Measurements from ENCODE around the gene GPHN. TPM values are rescaled to one million over a fixed set of nuclear protein-coding genes. Genes with fewer than 3 reads are reported as not detected.

GPHN gene
- polyA plus RNA-seq, 1 of the 3 experiments (the other 2 are of a cell fraction) = 6.9 TPM

GRCh38 chr14:66563731-66564130, 55.8 kb downstream of the GPHN start:
- Histone ChIP-seq H3K4me2 (no peak overlapping the region), H2AFZ (ENCODE audit: low read depth) (no peak overlapping the region), H3K4me3 (ENCODE audit: low read depth in 2 of 2, low read length in 1 of 2) (no peak overlapping the region), H3K27ac (ENCODE audit: low read depth in 2 of 2, low read length in 1 of 2) (no peak overlapping the region), H3F3A (replicated peaks; ENCODE audit: insufficient read depth) (no peaks in the 10 kb centered on the region), H3K9ac (no peak overlapping the region), H3K9me2 (no peaks in the 10 kb centered on the region), H3K27me3 (ENCODE audit: insufficient read depth) (no peaks in the 10 kb centered on the region), H4K20me1 (ENCODE audit: insufficient read depth) (no peaks in the 10 kb centered on the region), H3K4me1 (ENCODE audit: control insufficient read depth in 1 of 2, insufficient read depth in 2 of 2, low read depth in 1 of 2, low read length in 1 of 2) (no peaks in the 10 kb centered on the region; a peak in 1 of 4 replicates), H3K9me3 (no peaks in the 10 kb centered on the region), H3K36me3 (replicated peaks in 1 of 2; ENCODE audit: control insufficient read depth in 1 of 2, insufficient read depth in 2 of 2, low read length in 1 of 2) (no peaks in the 10 kb centered on the region), H3K79me2 (ENCODE audit: insufficient read depth) (no peaks in the 10 kb centered on the region)
- no peak for DNase-seq
- WGBS (ENCODE audit: low lambda C conversion rate) = 90% methylated on average over 2 of the region's 2 CpGs
- CTCF ChIA-PET = interaction anchor here (0.6 to 1.2 kb wide), 2 partner anchors 69 to 163 kb away, joined by 4 to 5 read pairs; no protein-coding TSS in a partner anchor
- POLR2A ChIA-PET = no interaction called here
- TF ChIP-seq PBX3 (IDR thresholded peaks at IDR 0.05) (no peak), TEAD4 (IDR thresholded peaks at IDR 0.05; ENCODE audit: borderline replicate concordance, insufficient read depth) (no peak), RXRA (IDR thresholded peaks at IDR 0.05; ENCODE audit: borderline replicate concordance, low read depth) (no peak)

- Histone ChIP-seq H3K4me3 (ENCODE audit: low read depth in 2 of 2, low read length in 1 of 2) (no peak overlapping the region), H2AFZ (ENCODE audit: low read depth) (no peak overlapping the region), H3K27ac (ENCODE audit: low read depth in 2 of 2, low read length in 1 of 2) (no peak overlapping the region), H3F3A (replicated peaks; ENCODE audit: insufficient read depth) (no peaks in the 10 kb centered on the region), H3K79me2 (ENCODE audit: insufficient read depth) (no peaks in the 10 kb centered on the region), H3K36me3 (replicated peaks in 1 of 2; ENCODE audit: control insufficient read depth in 1 of 2, insufficient read depth in 2 of 2, low read length in 1 of 2) (no peaks in the 10 kb centered on the region), H3K9ac (no peak overlapping the region), H3K9me2 (no peaks in the 10 kb centered on the region), H3K4me1 (ENCODE audit: control insufficient read depth in 1 of 2, insufficient read depth in 2 of 2, low read depth in 1 of 2, low read length in 1 of 2) (no peaks in the 10 kb centered on the region; a peak in 1 of 4 replicates), H3K9me3 (no peaks in the 10 kb centered on the region), H3K27me3 (ENCODE audit: insufficient read depth) (no peaks in the 10 kb centered on the region), H3K4me2 (no peak overlapping the region), H4K20me1 (ENCODE audit: insufficient read depth) (no peaks in the 10 kb centered on the region)
- ChIA-PET CTCF (no interaction called here), POLR2A (no interaction called here)
- 72% methylated on average over 2 of the region's 2 CpGs for WGBS (ENCODE audit: low lambda C conversion rate)
- DNase-seq = no peak
- no peak for TF ChIP-seq NRF1 (IDR thresholded peaks at IDR 0.05; ENCODE audit: low read depth, low read length)
- peak; percentile 44 for TF ChIP-seq RAD21 (IDR thresholded peaks at IDR 0.05; ENCODE audit: low read length)
- TF ChIP-seq RFX5 (IDR thresholded peaks at IDR 0.05; ENCODE audit: low read length) = no peak
- TF ChIP-seq TEAD4 (IDR thresholded peaks at IDR 0.05; ENCODE audit: borderline replicate concordance, insufficient read depth) = no peak
- no peak for TF ChIP-seq GATA2 (CRISPR knock-in tag; IDR thresholded peaks at IDR 0.05)
- no peak for TF ChIP-seq GABPA (IDR thresholded peaks at IDR 0.05; ENCODE audit: low read depth)
- TF ChIP-seq TAF1 (IDR thresholded peaks at IDR 0.05; ENCODE audit: borderline replicate concordance, low read depth, low read length) = no peak
- TF ChIP-seq MXI1 (IDR thresholded peaks at IDR 0.05; ENCODE audit: low read depth, low read length) = no peak
- no peak for TF ChIP-seq CHD2 (IDR thresholded peaks at IDR 0.05; ENCODE audit: low read length, partially characterized antibody)
- TF ChIP-seq SMC3 (IDR thresholded peaks at IDR 0.05; ENCODE audit: low read depth, low read length) = 0 out of 2 replicates have a peak, but pooled peaks have one; percentile 10
- no peak for TF ChIP-seq USF1 (IDR thresholded peaks at IDR 0.05; ENCODE audit: borderline replicate concordance, low read depth)
Observed at GRCh38 chr14:66568220-66568619, 60.3 kb downstream of the GPHN start.

Data from SK-N-SH (cell line).